Stimulated activated CD8-positive, alpha-beta memory T cell treated with anti-CD3 and anti-CD28 coated beads, Interleukin-12 subunit alpha, Interleukin-12 subunit beta, amount 100 ng/mL, for 1 hour (primary cell): ENCODE measurements around the gene MSN.
A peak's percentile ranks its signal among the peaks of the same experiment; 100 is the strongest.

Experiments
- DNase-seq: peaks from one replicate; pipeline ENCODE4 v3.0.0-alpha.2; 2020; ENCODE audit warnings: low read depth

Gene MSN

GRCh38 chrX:65674204-65674893, 6.9 kb downstream of the MSN start:
- DNase-seq, result no peak

GRCh38 chrX:65677954-65678469, 10.6 kb downstream of the MSN start:
- no peak for DNase-seq

- DNase-seq, result no peak
Measured at GRCh38 chrX:65679071-65679540, 11.7 kb downstream of the MSN start.

- DNase-seq, result no peak
Measured at GRCh38 chrX:65681810-65682209, 14.4 kb downstream of the MSN start.

- no peak for DNase-seq
Measured at GRCh38 chrX:65685112-65685511, 17.7 kb downstream of the MSN start.

- DNase-seq, result no peak
Measured at GRCh38 chrX:65686236-65686635, 18.8 kb downstream of the MSN start.

- no peak for DNase-seq
Measured at GRCh38 chrX:65687367-65687766, 19.9 kb downstream of the MSN start.

- no peak for DNase-seq
Measured at GRCh38 chrX:65688403-65688871, 21.0 kb downstream of the MSN start.

GRCh38 chrX:65689377-65689776, 21.9 kb downstream of the MSN start:
- no peak for DNase-seq

- no peak for DNase-seq
Measured at GRCh38 chrX:65690057-65690855, 22.8 kb downstream of the MSN start.

GRCh38 chrX:65695849-65696449, 28.5 kb downstream of the MSN start:
- DNase-seq, result no peak

- no peak for DNase-seq
Measured at GRCh38 chrX:65696613-65697012, 29.2 kb downstream of the MSN start.

- DNase-seq, result no peak
Measured at GRCh38 chrX:65697211-65697641, 29.8 kb downstream of the MSN start.

- DNase-seq, result peak; percentile 44
Measured at GRCh38 chrX:65697915-65698796, 30.7 kb downstream of the MSN start.

- DNase-seq, result no peak
Measured at GRCh38 chrX:65702956-65703355, 35.5 kb downstream of the MSN start.

- no peak for DNase-seq
Measured at GRCh38 chrX:65705439-65705838, 38.0 kb downstream of the MSN start.

- DNase-seq, result no peak
Measured at GRCh38 chrX:65706041-65706828, 38.8 kb downstream of the MSN start.

- no peak for DNase-seq
Measured at GRCh38 chrX:65707151-65707550, 39.7 kb downstream of the MSN start.

- DNase-seq, result no peak
Measured at GRCh38 chrX:65712005-65712806, 44.8 kb downstream of the MSN start.

- DNase-seq, result no peak
Measured at GRCh38 chrX:65718538-65718937, 51.1 kb downstream of the MSN start.
